HG02588 (cell line): Measurements from ENCODE around the gene CYREN.
"Not testable (repeated sequence)": the region's sequence is repeated elsewhere in the genome, so short reads cannot be mapped to it uniquely, and the experiment has no call there.

Source experiments
- ATAC-seq: cut with Tn5 transposase; IDR thresholded peaks from one replicate; pipeline ENCODE4 v1.9.1; 2021; ENCODE audit warnings: mild to moderate bottlenecking, moderate library complexity; ENCODE audit not compliant: unreplicated experiment

CYREN gene

DNA sequence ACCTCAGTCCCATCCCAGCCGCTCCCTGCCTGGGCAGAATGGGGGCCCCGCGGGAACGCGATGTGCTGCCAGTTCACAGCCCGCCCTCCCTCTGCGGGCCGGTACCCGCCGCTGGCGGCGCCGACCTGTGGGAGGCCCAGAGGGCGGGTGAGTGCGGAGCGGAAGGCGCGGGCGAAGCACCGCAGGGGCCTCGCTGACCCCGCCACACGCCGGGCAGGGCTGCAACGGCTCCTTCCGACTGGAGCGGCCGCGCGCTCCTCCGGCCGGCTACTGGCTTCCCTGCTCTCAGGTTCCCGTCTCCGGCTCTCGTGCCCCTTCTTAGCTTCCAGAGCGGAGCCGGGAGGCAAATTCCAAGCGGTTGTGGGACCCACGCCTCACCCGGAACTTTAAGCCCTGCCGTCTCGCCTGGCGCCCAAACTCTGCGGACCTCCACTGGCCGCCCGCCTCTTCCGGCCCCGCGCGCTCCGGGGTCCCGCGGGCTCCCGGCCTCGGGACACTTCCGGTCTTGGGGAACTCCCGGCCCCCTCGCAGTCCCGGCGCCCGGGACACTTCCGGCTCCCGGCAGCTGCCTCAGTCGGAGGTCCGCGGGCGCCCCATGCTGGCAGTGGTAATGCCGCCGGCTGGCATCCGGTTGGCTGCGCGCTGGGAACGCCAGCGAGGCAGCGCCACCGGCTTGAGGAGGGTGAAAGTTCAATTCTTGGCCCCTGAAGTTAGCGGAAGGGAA, at the start of gene CYREN:
TSS of gene CYREN (minus strand) at position 434 of the 724 bp plus-strand sequence. CDS start 1,785 bp downstream, outside the sequence.
- ATAC-seq = peak; percentile 76

- no peak for ATAC-seq
Measured at GRCh38 chr7:135217645-135218509, 47.4 kb upstream of the CYREN start.

GRCh38 chr7:135215698-135216097, 45.2 kb upstream of the CYREN start:
- no peak for ATAC-seq

DNA sequence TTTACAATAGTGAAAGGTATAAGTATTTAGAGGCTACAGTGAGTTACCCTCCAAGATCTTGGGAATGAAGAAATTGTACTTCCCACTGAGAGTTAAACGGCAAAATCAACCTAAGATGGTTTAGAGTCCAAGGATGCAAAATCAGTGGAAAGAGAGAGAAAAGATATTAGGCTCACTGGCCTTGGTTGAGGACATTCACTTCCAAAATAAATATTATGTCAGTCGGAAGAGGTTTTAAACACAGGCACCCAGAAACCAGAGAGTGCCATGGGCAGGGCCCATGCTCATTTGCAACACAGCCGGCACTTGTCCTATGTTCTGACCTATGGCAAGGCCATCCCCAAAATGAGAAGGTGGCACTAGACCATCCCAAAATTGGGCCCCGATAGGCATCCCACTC, 44.7 kb upstream of the CYREN start:
- ATAC-seq = no peak

DNA sequence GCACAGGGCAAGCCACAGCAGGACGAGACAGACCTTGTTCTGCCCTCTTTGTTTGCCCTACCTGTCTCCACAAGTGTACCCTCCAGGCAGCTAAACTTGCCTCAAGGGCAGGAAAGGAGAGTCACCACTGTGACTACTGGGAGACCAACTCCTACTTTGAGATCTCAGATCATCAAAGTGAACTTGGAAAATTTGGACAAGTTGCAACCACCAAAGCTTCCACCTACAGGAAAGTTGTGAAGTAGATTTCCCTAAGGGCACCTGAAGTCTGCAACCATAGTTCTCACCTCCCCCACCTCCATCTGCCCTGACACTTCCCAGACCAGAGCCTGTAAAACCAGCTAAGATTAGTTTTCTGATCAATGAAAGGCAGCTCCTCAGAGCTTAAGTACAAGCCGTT, 43.3 kb upstream of the CYREN start:
- no peak for ATAC-seq

GRCh38 chr7:135211946-135212685, 41.6 kb upstream of the CYREN start:
- not testable (repeated sequence) for ATAC-seq

- peak; percentile 82 for ATAC-seq
Measured at GRCh38 chr7:135211179-135211945, 40.9 kb upstream of the CYREN start, which contains the start of gene WDR91. TSS of gene WDR91 (minus strand) at chr7:135211526. CDS start at chr7:135211502, 24 bp downstream.

DNA sequence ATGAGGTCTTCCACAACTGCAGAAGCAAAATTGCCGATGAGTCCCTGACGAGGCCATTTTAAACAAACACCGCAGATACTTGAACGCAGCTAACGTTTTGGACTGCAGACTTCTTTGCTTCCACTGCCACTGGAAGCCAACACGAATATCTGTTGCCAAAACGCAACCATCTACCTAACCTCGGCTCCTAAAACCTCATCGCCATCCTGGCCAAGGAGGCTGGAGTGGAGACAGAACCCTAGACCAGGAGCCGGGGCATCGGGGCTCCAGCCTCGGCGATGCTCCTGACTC, 40.3 kb upstream of the CYREN start:
- ATAC-seq = no peak

DNA sequence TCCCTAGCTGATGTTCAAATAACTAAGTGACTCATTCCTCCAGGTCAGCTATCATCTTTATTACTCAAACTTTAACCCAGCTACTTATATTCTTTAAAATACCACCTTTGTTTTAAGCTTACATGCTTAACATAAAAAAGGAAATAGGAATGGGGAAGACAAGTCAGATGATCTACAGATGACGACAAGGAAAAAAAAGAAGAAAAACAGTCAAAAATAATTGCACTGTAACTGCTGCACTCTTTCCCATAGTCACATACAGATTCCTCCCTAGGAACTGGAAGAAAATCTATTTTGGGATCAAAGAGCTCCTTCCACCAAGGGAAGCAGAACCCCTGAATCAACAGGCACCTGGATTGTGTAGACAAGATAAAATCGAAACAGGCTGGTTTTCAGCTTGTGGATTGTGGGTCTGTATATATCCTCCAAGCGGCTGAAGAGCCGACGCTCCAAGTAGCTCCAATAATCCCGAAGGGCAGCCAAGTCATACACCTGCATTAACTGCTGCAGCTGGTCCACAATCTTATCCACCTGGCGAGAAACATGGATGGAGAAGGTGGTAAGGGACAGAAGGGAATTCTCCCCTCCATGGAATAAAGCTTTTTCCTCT, 38.8 kb upstream of the CYREN start:
- ATAC-seq = no peak

DNA sequence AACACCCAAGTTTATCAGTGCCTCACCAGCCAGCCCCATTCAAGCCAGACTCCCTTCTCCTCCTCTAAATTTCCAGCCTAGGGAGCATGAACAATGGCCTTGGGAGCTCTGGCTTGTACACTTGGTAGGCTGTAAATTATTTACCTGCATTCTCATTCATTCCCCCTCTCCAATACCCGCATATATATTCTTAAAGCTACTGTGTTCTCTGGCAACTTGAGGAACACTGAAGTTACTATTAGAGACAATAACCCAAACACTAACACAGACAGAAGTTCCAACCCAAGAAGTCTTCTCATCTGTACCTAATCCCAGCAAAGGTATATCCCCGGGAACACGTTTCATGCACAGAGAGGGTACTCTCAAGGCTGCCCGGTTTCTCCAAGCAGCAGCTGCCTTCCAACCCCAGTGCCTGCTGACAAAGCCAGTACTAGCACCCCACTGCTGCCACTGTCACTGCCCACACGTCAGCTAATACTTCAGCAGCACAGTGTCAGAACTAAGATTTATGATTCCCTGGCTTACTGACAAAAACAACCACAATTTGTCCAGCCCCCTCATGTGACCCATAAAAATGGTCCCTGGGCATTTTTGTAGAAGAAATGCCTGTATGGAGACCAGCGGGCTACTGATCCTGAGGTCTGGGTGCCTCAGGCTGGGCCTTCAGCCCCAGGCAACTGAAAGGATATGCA, 37.7 kb upstream of the CYREN start:
- no peak for ATAC-seq

- ATAC-seq = no peak
Measured at GRCh38 chr7:135207406-135208101, 37.0 kb upstream of the CYREN start.

DNA sequence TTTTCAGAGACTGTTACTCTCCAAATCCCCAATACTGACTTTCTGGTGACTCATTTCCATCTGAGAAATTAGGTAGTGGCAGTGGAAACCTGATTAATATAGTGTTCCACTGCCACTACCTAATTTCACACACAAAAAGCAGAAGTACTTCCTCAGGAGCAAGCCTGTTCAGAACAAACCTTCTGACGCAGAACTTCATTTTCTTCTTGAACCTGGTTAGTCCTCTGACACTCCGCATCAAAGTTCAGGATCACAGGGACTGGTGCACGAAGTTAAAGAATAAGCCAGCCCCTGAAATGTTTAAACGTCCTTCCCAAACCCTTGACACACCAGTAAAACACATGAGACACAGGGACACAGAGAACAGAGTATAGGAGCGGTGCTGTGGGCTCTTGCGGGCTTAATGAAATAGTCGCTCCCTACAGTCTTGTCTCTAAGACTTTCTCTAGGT, 36.5 kb upstream of the CYREN start:
- ATAC-seq = peak; percentile 25

GRCh38 chr7:135205850-135206249, 35.3 kb upstream of the CYREN start:
- ATAC-seq = no peak

DNA sequence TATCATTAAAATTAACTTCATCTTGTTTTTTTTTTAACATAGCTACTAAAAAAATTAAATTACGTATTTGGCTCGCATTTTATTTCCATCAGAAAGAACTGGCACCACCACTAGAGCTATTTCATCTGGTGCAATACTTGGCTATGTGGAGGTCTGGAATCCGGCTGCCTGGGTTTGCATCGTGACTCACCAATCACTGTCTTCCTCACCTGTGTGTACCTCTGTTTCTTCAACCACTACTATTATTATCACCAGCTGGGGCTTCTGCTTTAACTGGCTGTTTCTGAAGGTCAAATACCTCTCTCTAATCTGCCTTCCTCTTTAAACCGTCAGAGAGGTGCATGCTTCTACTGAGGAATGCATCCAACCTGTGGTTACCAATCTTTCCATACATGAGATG, 34.4 kb upstream of the CYREN start:
- ATAC-seq = no peak

GRCh38 chr7:135204341-135204749, 33.8 kb upstream of the CYREN start:
- no peak for ATAC-seq

- no peak for ATAC-seq
Measured at GRCh38 chr7:135201350-135201749, 30.8 kb upstream of the CYREN start.

GRCh38 chr7:135200821-135201331, 30.4 kb upstream of the CYREN start:
- no peak for ATAC-seq

- ATAC-seq = no peak
Measured at GRCh38 chr7:135199439-135199838, 28.9 kb upstream of the CYREN start.
